HPDE6-E6E7 (cell line): ENCODE measurements around the gene GRN.
"Not testable (repeated sequence)": the region's sequence is repeated elsewhere in the genome, so short reads cannot be mapped to it uniquely, and the experiment has no call there.

Source experiments
- DNase-seq: peaks from one replicate; pipeline ENCODE4 v3.0.0; 2011; ENCODE audit warnings: missing footprints; ENCODE audit errors: extremely low spot score

GRN gene

DNA sequence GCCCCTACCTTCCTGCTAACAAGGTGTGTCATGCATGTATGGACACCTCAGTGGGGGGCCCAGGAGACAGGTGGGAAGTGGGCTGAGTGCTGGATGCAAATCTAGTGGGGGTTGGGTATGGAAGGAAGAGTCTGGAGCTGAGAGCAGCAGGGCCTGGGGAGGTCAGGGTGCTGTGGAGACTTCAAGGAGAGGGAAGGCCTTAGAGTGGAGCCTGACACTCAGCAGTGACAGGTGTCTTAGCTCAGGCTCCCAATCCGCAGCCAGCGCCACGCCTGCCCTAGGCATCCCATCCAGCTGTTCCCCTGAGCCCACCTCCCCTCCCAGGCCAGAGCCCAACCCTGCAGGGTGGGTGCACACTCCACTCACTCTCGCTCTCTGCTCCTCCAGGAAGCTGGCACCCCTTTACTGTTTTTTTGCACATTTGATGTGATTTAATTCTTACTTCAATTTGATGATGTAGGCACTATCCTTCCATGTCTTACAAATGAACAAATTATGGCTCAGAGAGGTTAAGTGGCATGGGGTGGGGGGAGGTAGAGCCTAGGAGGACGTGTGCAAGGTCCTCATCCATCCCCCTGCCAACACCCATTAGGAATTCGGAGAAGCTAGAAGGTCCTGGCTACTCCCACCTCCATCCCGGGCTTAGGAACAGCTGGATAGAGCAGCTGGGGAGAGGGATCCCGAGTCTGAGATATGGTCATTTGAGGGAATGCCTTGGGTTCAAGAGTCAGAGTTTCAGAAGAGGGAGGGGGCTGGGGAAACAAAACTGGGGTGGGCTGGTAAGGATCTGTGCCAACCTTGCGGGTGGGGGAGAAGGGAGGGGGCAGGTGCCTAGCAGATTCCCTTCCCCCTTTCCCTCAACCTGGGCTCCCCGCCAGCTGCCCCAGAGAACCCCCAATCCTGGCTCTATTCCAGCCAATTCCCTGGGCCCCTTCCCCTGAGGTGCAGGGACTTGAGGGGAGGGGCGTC is 16.5 kb downstream of the GRN start:
- DNase-seq: no peak

- no peak for DNase-seq
These were observed 17.4 kb downstream of the GRN start for GRCh38 chr17:44362459-44362948.

GRCh38 chr17:44362949-44363612 is 18.0 kb downstream of the GRN start:
- no peak for DNase-seq

- peak; percentile 63 for DNase-seq
These were observed 18.6 kb downstream of the GRN start, which contains the start of gene FAM171A2 for GRCh38 chr17:44363613-44364159. Gene FAM171A2 (minus strand): TSS chr17:44363853. CDS start chr17:44363714, 139 bp downstream.

- not testable (repeated sequence) for DNase-seq
These were observed 19.9 kb downstream of the GRN start for GRCh38 chr17:44365051-44365450.

GRCh38 chr17:44367231-44367979 is 22.3 kb downstream of the GRN start:
- DNase-seq: no peak

DNA sequence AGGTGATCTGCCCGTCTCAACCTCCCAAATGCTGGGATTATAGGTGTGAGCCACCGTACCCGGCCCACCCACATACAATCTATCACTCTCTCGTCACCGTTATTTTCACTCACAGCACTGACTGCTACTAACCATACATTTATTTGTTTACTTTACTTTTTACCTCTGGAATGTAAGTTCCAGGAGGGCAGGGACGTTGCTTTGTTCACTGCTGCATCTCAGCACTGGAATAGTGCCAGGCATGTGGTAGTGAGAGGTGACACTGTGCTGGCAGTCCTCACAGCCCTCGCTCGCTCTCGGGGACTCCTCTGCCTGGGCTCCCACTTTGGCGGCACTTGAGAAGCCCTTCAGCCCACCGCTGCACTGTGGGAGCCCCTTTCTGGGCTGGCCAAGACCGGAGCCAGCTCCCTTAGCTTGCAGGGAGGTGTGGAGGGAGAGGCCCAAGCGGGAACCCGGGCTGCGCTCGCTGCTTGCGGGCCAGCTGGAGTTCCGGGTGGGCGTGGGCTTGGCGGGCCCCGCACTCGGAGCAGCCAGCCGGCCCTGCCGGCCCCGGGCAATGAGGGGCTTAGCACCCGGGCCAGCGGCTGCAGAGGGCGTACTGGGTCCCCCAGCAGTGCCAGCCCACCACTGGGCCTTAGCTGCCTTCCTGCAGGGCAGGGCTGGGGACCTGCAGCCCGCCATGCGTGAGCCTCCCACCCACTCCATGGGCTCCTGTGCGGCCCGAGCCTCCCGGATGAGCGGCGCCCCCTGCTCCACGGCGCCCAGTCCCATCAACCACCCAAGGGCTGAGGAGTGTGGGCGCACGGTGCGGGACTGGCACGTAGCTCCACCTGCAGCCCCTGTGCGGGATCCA is 23.5 kb downstream of the GRN start:
- DNase-seq: not testable (repeated sequence)

GRCh38 chr17:44369414-44370023 is 24.4 kb downstream of the GRN start:
- not testable (repeated sequence) for DNase-seq

DNA sequence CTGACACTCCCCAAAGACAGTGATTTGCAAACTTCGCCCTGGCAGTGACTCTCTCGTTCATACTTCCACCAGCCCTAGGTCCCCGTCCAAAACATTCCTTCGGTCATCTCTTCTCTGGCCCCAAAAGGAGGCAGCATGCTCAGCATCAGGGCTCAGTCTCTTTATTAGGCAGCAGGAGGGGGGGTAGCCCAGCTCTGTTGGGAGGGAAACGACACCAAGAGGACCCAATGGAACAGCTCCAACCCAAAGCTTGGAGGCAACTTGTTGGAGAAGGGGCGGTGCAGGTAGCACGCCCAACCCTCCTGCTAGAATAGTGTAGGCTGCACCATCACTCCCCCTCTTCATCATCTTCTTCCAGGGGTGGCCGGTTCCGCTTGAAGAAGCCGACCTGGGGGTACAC is 26.9 kb downstream of the GRN start:
- no peak for DNase-seq

DNA sequence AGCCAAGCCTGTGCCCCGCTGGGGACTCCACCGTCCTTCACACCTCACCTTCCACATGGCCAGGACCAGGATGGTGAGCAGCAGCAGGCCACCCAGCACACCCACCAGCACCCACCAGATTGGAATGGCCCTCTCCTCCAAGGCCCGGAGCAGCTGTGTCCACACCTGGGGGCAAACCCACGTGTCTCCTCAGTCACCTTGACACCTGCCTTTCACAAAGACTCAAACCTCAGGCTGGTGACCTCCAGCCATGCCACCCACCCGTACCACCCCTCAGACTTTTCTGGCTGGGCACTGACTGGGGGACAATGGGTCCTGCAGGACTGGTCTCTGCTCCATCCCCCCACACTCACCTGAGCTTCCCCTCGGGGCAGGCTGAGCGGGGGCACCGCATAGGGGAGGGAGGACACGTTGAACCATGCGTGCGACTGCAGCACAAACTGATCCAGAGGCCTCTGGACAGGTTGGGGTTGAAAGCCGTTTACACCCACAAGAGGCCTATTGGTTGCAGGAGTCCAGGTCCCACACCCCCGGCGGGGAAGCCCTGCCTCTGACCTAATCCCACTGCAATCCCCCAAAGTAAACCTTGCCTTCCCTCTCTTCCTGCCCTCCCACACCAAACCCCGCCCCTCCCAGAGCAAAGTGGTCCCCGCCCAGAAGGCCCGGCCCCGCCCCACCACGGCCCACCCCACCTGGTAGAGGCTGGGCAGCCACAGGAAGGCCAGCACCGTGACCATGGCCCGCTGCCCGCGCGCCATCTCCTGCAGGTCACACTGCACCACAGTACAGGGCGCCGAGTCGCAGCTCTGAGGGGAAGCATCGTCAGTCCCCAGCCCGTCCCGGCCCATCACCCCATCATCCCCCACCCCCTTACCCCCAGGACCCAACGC is 29.4 kb downstream of the GRN start:
- no peak for DNase-seq

DNA sequence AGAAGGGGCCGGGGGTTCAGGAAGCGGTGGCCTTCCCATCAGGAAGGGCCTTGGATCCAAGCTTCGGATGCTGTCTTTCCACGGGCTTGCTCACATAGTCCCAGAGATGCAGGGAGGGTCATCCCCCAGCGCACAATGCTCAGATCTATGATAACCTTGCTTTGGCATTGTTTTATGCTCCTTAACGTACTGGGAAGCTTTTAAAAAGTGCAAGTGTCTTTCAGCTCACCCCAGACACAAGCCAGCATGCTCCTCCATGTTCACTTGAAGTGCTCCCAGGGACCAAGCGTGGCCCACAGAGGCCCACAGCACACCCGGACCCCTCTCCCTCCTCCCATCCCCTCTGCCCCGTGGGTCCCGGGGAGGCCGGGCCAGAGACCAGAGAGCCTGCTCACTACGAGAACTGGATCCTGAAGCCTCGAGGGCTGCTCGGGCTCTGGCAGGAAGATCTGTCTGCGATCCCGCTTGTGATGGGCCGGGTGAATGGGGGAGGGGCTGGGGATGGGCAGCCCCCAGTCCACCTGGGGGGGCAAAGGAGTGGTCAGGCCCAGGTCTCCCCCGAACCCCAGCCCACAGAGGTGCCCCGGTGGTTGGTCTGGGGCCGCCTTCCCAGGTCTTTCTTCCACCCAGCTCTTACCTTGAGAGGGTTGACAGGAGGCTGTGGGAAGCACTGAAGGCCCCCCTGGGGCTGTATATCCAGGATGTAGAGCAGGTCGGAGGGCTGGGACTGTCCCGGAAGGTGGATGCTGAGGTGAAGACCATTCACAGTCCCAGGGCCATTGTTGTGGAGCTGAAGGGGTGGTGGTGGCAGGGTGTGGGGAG is 30.3 kb downstream of the GRN start:
- DNase-seq: no peak

DNA sequence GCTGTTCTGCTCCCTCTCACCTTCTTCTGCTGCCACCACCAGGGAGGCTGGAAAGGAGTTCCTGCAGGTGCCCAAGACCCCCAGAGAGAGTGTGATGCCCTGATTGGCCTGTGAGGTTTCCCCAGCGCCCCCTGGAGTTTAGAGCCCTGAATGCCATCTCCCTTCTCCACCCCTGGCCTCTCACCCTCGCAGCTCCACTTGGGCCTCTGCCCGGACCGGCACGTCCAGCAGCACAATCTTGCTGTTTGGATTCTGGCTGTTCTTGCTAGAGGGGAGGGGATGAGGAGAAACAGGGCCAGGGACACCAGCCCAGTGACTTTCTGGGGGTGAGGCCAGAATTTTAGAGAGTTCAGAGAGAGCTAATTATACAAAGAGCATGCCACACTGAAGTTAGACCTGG is 31.0 kb downstream of the GRN start:
- DNase-seq: no peak

DNA sequence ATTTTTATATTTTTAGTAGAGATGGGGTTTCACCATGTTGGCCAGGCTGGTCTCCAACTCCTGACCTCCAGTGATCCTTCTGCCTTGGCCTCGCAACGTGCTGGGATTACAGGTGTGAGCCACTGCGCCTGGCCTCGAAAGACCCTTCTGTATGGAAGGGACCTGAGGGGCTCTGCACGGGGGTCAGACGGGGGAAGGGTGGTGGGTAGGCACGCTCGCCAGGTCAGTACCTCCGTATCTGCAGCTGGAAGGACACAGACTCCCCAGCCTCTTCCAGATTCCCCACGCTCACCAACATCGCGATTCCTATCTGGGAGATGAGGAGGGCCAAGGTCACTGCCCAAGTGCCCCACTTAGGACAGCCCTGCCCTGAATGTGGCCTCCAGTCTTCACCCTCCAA is 31.7 kb downstream of the GRN start:
- no peak for DNase-seq

- no peak for DNase-seq
These were observed 33.1 kb downstream of the GRN start for GRCh38 chr17:44378171-44378705.

- no peak for DNase-seq
These were observed 34.8 kb downstream of the GRN start for GRCh38 chr17:44379887-44380286.

GRCh38 chr17:44380767-44381166 is 35.7 kb downstream of the GRN start:
- DNase-seq: no peak

- DNase-seq: no peak
These were observed 36.8 kb downstream of the GRN start for GRCh38 chr17:44381810-44382305.

GRCh38 chr17:44382917-44383316 is 37.8 kb downstream of the GRN start:
- DNase-seq: no peak
